ENCODE results near the gene UGT1A5.

The UGT1A5 gene

GRCh38 chr2:233799716-233800115 is 87.0 kb downstream of the UGT1A5 start:
- H3F3A ChIP-seq (ENCODE audit: low read depth) = no peaks in the 10 kb centered on the region
- no peak for TF ChIP-seq EZH2phosphoT487 (IDR thresholded peaks at IDR 0.05; ENCODE audit: borderline replicate concordance)
- TF ChIP-seq CTCF (conservative IDR thresholded peaks at IDR 0.05; ENCODE audit: low read length) = no peak

GRCh38 chr2:233800208-233800607 is 87.5 kb downstream of the UGT1A5 start:
- no peak overlapping the region for H3K4me2 ChIP-seq (ENCODE audit: low read depth, low read length, poor library complexity, severe bottlenecking)
- no peaks in the 10 kb centered on the region for H3K9me3 ChIP-seq (ENCODE audit: insufficient read depth, low read depth, low read length)
- no peaks in the 10 kb centered on the region for H3K36me3 ChIP-seq (ENCODE audit: insufficient read depth, low read length)
- H3K9ac ChIP-seq (ENCODE audit: low read depth, low read length, poor library complexity, severe bottlenecking) = no peak overlapping the region
- H3K9me2 ChIP-seq (replicated peaks; ENCODE audit: low read depth, low read length) = no peaks in the 10 kb centered on the region
- no peaks in the 10 kb centered on the region for H3K4me1 ChIP-seq (ENCODE audit: insufficient read depth, low read length, poor library complexity, severe bottlenecking)
- H3K27me3 ChIP-seq (ENCODE audit: insufficient read depth, low read length, poor library complexity, severe bottlenecking) = no peaks in the 10 kb centered on the region
- H2AFZ ChIP-seq (ENCODE audit: low read length) = no peak overlapping the region
- no peak overlapping the region for H3K4me3 ChIP-seq (ENCODE audit: low read length, poor library complexity, severe bottlenecking)
- no peaks in the 10 kb centered on the region for H3F3A ChIP-seq (ENCODE audit: low read depth)
- no peaks in the 10 kb centered on the region for H4K20me1 ChIP-seq (ENCODE audit: insufficient read depth, low read length, poor library complexity, severe bottlenecking)
- TF ChIP-seq CTCF (conservative IDR thresholded peaks at IDR 0.05; ENCODE audit: low read length) = no peak
- H3K79me2 ChIP-seq (ENCODE audit: insufficient read depth, low read length) = no peaks in the 10 kb centered on the region

More at GRCh38 chr2:233799716-233800115, 87.0 kb downstream of the UGT1A5 start:
- H3K4me1 ChIP-seq (ENCODE audit: insufficient read depth, low read length, poor library complexity, severe bottlenecking) = no peaks in the 10 kb centered on the region
- no peak overlapping the region for H2AFZ ChIP-seq (ENCODE audit: low read length)
- no peaks in the 10 kb centered on the region for H4K20me1 ChIP-seq (ENCODE audit: insufficient read depth, low read length, poor library complexity, severe bottlenecking)
- no peaks in the 10 kb centered on the region for H3K27me3 ChIP-seq (ENCODE audit: insufficient read depth, low read length, poor library complexity, severe bottlenecking)
- no peaks in the 10 kb centered on the region for H3K79me2 ChIP-seq (ENCODE audit: insufficient read depth, low read length)
- no peak overlapping the region for H3K9ac ChIP-seq (ENCODE audit: low read depth, low read length, poor library complexity, severe bottlenecking)
- no peak overlapping the region for H3K4me3 ChIP-seq (ENCODE audit: low read length, poor library complexity, severe bottlenecking)
- H3K9me2 ChIP-seq (replicated peaks; ENCODE audit: low read depth, low read length) = no peaks in the 10 kb centered on the region
- no peak overlapping the region for H3K4me2 ChIP-seq (ENCODE audit: low read depth, low read length, poor library complexity, severe bottlenecking)
- no peaks in the 10 kb centered on the region for H3K36me3 ChIP-seq (ENCODE audit: insufficient read depth, low read length)
- H3K9me3 ChIP-seq (ENCODE audit: insufficient read depth, low read depth, low read length) = no peaks in the 10 kb centered on the region

DNA sequence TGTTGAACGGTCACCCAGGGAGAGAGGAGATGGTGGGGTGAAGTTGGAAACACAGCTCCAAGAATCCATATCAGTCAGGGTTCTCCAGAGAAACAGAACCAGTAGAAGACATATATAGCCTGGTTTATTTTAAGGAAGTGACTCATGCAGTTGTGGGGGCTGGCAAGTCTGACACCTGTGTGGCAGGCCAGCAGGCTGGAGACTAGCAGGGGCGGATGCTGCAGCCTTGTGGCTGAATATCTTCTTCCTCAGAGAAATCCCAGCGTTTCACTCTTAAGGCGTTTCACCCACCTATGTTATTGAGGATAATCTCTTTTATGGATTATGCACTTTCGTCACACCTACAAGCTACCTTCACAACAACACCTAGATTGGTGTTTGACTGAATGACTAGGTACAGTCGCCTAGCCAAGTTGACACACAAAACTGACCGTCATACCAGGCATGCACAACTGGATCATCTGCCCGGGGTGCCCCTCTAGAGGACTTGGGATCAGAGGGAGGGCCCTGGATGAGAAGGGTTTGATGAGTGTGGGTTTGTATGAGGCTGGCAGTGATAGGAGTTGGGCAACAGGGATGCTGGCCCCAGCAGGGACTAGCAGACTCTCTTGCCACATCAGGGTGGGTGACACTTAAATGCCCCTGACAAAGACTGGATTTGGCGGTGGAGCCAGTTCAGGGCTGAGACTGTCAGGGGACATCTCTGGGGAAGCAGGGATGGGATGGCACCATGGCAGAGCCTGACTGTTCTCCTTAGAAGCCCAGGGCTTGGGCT is 88.8 kb downstream of the UGT1A5 start:
- H3K4me2 ChIP-seq (ENCODE audit: low read depth, low read length, poor library complexity, severe bottlenecking) = no peak overlapping the region
- H2AFZ ChIP-seq (ENCODE audit: low read length) = no peak overlapping the region
- no peak overlapping the region for H3K4me3 ChIP-seq (ENCODE audit: low read length, poor library complexity, severe bottlenecking)

More for the DNA sequence above, 88.8 kb downstream of the UGT1A5 start:
- H3K9ac ChIP-seq (ENCODE audit: low read depth, low read length, poor library complexity, severe bottlenecking) = no peak overlapping the region
- no peaks in the 10 kb centered on the region for H3K9me2 ChIP-seq (replicated peaks; ENCODE audit: low read depth, low read length)
- no peaks in the 10 kb centered on the region for H3K27me3 ChIP-seq (ENCODE audit: insufficient read depth, low read length, poor library complexity, severe bottlenecking)
- no peaks in the 10 kb centered on the region for H4K20me1 ChIP-seq (ENCODE audit: insufficient read depth, low read length, poor library complexity, severe bottlenecking)
- H3K4me1 ChIP-seq (ENCODE audit: insufficient read depth, low read length, poor library complexity, severe bottlenecking) = no peaks in the 10 kb centered on the region
- no peaks in the 10 kb centered on the region for H3K36me3 ChIP-seq (ENCODE audit: insufficient read depth, low read length)
- H3K9me3 ChIP-seq (ENCODE audit: insufficient read depth, low read depth, low read length) = no peaks in the 10 kb centered on the region
- H3K79me2 ChIP-seq (ENCODE audit: insufficient read depth, low read length) = no peaks in the 10 kb centered on the region
- no peaks in the 10 kb centered on the region for H3F3A ChIP-seq (ENCODE audit: low read depth)
- TF ChIP-seq EZH2phosphoT487 (IDR thresholded peaks at IDR 0.05; ENCODE audit: borderline replicate concordance) (no peak), CTCF (conservative IDR thresholded peaks at IDR 0.05; ENCODE audit: low read length) (no peak)
